CD4-positive, alpha-beta T cell (primary cell): Measurements from ENCODE around the gene BCL2. TPM values are rescaled to one million over a fixed set of nuclear protein-coding genes. Genes with fewer than 3 reads are reported as not detected.

Experiments used
- ATAC-seq: fragments of 200-7000 bp; cut with Tn5 transposase; one replicate; pipeline ENCODE4 v1.10.0; 2022; ENCODE audit warnings: mild to moderate bottlenecking; ENCODE audit not compliant: poor library complexity
- CTCF ChIA-PET: fragments of 350-600 bp; sonication (Branson Sonifier 250); formaldehyde crosslinking; loops from one replicate; lab custom pipeline; 2021; ENCODE audit warnings: antibody characterized with exemption, inconsistent platforms; lab: Charles Lee
- POLR2A ChIA-PET: fragments of 350-600 bp; sonication (Branson Sonifier 250); formaldehyde crosslinking; loops from one replicate; lab custom pipeline; 2021; ENCODE audit warnings: antibody characterized with exemption, inconsistent platforms; lab: Charles Lee
- DNase-seq, 14 experiments: peaks; one replicate each; pipeline ENCODE4 v3.0.0-alpha.2; 2013 to 2020; ENCODE audit warnings: mixed read lengths in 2 of 14
- H3K27ac ChIP-seq, 2 donors: one replicate each; pipeline versions ENCODE4 v1.5.1 to v1.7.0; 2013; ENCODE audit warnings: low read length in 2 of 2, low read depth in 1 of 2, mild to moderate bottlenecking in 1 of 2
- H3K27me3 ChIP-seq, 2 experiments: 1 replicate in 1 of 2; 2 replicates in 1 of 2; pipeline versions ENCODE4 v1.6.1 to v1.7.0; 2013; ENCODE audit warnings: low read length in 2 of 2, control low read depth in 1 of 2, mild to moderate bottlenecking in 1 of 2, moderate library complexity in 1 of 2; ENCODE audit not compliant: insufficient read depth in 2 of 2, control insufficient read depth in 1 of 2
- H3K36me3 ChIP-seq: one replicate; pipeline ENCODE4 v1.6.1; 2013; ENCODE audit warnings: low read length, control low read depth; ENCODE audit not compliant: insufficient read depth
- H3K4me1 ChIP-seq: one replicate; pipeline ENCODE4 v1.6.1; 2013; ENCODE audit warnings: low read length, control low read depth; ENCODE audit not compliant: insufficient read depth
- H3K4me3 ChIP-seq: one replicate; pipeline ENCODE4 v1.5.1; 2013; ENCODE audit warnings: mild to moderate bottlenecking, low read length, moderate library complexity
- H3K9me3 ChIP-seq, 2 experiments: 1 replicate in 1 of 2; 2 replicates in 1 of 2; pipeline versions ENCODE4 v1.6.1 to v1.7.0; 2013; ENCODE audit warnings: low read length in 2 of 2, mild to moderate bottlenecking in 2 of 2, control low read depth in 1 of 2, moderate library complexity in 1 of 2; ENCODE audit not compliant: control insufficient read depth in 1 of 2, insufficient read depth in 1 of 2
- H3K27ac Mint-ChIP-seq: one replicate; pipeline ENCODE4 v1.8.0; 2020; ENCODE audit warnings: mixed read lengths
- H3K27me3 Mint-ChIP-seq: one replicate; pipeline ENCODE4 v1.8.0; 2021; ENCODE audit warnings: mixed read lengths
- H3K36me3 Mint-ChIP-seq: one replicate; pipeline ENCODE4 v1.8.0; 2021; ENCODE audit warnings: low read depth, mixed read lengths
- H3K4me1 Mint-ChIP-seq: one replicate; pipeline ENCODE4 v1.8.0; 2021; ENCODE audit warnings: low read depth, mixed read lengths
- H3K4me3 Mint-ChIP-seq: one replicate; pipeline ENCODE4 v1.8.0; 2020; ENCODE audit warnings: mild to moderate bottlenecking, mixed read lengths
- H3K9me3 Mint-ChIP-seq: one replicate; pipeline ENCODE4 v1.8.0; 2020; ENCODE audit warnings: mixed read lengths
- intact Hi-C, 2 experiments: fragments of 100-400 bp; cut with DNase I in 1 of 2; cut with micrococcal nuclease in 1 of 2; formaldehyde crosslinking; loops; one replicate each; pipeline versions ENCODE4 v1.15.1 to v1.9.0; 2023 to 2025; cut with DNase I, micrococcal nuclease
- total RNA-seq, 174 experiments: library from RNA in 2 of 174; stranded (reverse) in 2 of 174; gene quantifications; one replicate each; pipeline ENCODE4 v1.2.3 and lab custom pipeline; 2021 to 2026
- TF ChIP-seq, protein P1 (sequence below): fragments of 200-600 bp; IDR thresholded peaks from one replicate; pipeline ENCODE4 v1.8.0; 2022; ENCODE audit warnings: antibody characterized with exemption, mild to moderate bottlenecking

Gene BCL2
- total RNA-seq, 2 experiments from 2014 or later = 40.1 to 40.3 TPM

DNA sequence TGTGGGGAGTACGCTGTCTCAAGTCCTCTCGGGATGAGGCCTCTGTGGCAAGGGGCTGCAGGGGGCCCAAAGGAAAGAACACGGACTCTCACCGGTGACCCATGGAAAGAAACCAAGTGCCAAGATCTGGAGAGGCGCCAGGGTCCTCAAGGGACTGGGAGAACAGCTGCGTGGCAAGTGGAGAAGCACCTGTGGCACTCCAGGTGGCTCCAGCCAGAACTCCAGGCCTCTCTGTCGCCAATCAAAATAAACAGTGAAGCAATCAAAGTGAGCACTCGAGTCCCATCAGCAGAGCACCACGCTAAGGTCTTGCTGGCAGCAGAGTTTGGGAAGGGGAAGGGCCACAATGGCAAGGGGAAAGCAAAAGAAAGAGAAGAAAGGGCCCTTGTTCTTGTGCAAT is 54.7 kb downstream of the BCL2 start:
- H3K27ac Mint-ChIP-seq = no peak overlapping the region
- ATAC-seq = no peak
- peaks cover 13% of the 10 kb centered on the region for H3K36me3 Mint-ChIP-seq

DNA sequence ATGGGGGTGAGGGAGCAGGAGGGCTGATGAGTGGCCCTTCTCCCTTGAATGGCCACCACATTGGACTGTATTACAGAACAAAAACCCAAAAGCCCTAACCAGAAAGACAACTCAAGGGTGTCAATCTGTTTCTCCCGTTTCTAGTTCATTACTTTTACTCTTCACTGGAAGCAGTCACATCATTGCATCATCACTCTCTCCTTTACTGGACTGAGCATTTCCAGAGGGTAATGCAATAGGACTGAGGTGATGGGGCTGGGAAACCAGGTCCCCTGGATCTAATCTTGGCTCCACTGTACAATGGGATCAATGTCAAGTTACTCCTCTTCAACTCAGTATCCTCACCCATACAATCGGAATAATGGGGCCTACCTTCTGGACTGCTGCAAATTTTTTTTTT is 56.1 kb downstream of the BCL2 start:
- H3K27ac Mint-ChIP-seq = no peak overlapping the region
- Histone ChIP-seq H3K27ac (no peak overlapping the region), H3K27me3 (no peaks in the 10 kb centered on the region), H3K4me1 (peaks cover 39% of the 10 kb centered on the region), H3K4me3 (no peak overlapping the region), H3K9me3 (no peaks in the 10 kb centered on the region), H3K36me3 (peaks cover 26% of the 10 kb centered on the region)
- DNase-seq = no peak
- TF ChIP-seq, protein P1, sequence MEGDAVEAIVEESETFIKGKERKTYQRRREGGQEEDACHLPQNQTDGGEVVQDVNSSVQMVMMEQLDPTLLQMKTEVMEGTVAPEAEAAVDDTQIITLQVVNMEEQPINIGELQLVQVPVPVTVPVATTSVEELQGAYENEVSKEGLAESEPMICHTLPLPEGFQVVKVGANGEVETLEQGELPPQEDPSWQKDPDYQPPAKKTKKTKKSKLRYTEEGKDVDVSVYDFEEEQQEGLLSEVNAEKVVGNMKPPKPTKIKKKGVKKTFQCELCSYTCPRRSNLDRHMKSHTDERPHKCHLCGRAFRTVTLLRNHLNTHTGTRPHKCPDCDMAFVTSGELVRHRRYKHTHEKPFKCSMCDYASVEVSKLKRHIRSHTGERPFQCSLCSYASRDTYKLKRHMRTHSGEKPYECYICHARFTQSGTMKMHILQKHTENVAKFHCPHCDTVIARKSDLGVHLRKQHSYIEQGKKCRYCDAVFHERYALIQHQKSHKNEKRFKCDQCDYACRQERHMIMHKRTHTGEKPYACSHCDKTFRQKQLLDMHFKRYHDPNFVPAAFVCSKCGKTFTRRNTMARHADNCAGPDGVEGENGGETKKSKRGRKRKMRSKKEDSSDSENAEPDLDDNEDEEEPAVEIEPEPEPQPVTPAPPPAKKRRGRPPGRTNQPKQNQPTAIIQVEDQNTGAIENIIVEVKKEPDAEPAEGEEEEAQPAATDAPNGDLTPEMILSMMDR = no peak
- H3K27me3 Mint-ChIP-seq = no peaks in the 10 kb centered on the region
- H3K36me3 Mint-ChIP-seq = peaks cover 15% of the 10 kb centered on the region
- POLR2A ChIA-PET = interaction anchor here (0.6 kb wide), 1 partner anchor 26 kb away, joined by 3 read pairs; no protein-coding TSS in a partner anchor
- no peak for ATAC-seq
- H3K4me1 Mint-ChIP-seq = peaks cover 52% of the 10 kb centered on the region
- intact Hi-C loops = loop anchor here in 1 of 2 experiments (10.0 kb wide), 1 partner anchor 51 kb away; the partner anchor contains the start of gene BCL2
- no peaks in the 10 kb centered on the region for H3K9me3 Mint-ChIP-seq
- no peak overlapping the region for H3K4me3 Mint-ChIP-seq
- CTCF ChIA-PET = no interaction called here

More for the DNA sequence above, 54.7 kb downstream of the BCL2 start:
- Mint-ChIP-seq H3K27me3 (no peaks in the 10 kb centered on the region), H3K9me3 (no peaks in the 10 kb centered on the region), H3K4me3 (no peak overlapping the region), H3K4me1 (peaks cover 46% of the 10 kb centered on the region)
- no peak for DNase-seq
- ChIA-PET POLR2A (no interaction called here), CTCF (no interaction called here)
- H3K9me3 ChIP-seq = no peaks in the 10 kb centered on the region
- intact Hi-C loops = loop anchor here in 1 of 2 experiments (10.0 kb wide), 1 partner anchor 50 kb away; the partner anchor contains the start of gene BCL2
- TF ChIP-seq, protein P1 = no peak
- peaks cover 17% of the 10 kb centered on the region for H3K36me3 ChIP-seq
- no peak overlapping the region for H3K4me3 ChIP-seq
- H3K4me1 ChIP-seq = peaks cover 33% of the 10 kb centered on the region
- no peak overlapping the region for H3K27ac ChIP-seq
- no peaks in the 10 kb centered on the region for H3K27me3 ChIP-seq

DNA sequence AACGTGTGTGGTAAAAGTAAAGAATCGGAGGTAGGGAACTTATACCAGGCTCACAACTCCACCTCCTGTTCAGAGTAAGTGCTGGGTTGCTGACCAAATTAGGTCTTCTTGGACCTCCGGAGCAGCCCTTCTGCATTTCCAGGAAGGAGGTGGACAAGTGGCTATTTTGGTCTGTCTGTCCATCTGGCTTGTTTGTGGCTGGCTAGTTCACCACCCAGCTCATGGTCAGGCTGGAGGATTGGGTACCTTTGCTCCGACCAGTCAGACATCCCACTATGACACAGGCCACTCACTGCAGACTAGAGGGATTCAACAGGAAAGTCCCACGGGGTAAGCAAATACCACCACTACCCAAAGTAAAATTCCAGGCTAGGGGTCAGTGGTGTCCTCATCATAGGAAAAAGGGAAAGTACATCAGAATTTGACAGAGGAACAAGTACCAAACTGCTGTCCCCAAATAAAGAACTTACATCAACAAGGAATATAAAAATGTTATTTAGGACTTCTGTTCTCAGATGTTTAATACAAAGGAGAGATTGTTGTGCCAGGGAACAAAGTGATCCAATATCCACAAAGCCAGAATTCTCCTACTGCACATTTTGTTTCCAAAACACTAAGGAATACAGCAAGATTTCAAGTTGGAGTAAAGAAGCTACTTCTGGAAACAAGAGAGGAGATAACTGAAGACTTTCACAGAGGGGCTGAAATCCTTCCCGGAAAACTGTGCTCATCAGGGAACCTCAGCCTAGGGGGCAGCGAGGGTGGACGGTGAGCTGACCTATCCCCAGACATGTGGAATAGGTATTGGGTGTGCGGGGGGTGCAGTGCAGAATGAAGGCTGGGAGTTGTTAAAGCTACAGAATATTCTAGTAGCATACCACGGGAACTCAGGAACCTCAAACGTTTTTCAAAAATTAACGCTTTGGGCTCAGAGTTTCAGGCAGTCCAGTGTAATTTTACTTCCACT is 56.9 kb downstream of the BCL2 start:
- H3K27me3 Mint-ChIP-seq = no peaks in the 10 kb centered on the region

More for the DNA sequence above, 56.9 kb downstream of the BCL2 start:
- no peak for ATAC-seq
- Mint-ChIP-seq H3K4me1 (peaks cover 48% of the 10 kb centered on the region), H3K27ac (no peak overlapping the region), H3K4me3 (no peak overlapping the region), H3K9me3 (no peaks in the 10 kb centered on the region), H3K36me3 (peaks cover 15% of the 10 kb centered on the region)
- intact Hi-C loops = loop anchor here in 1 of 2 experiments (10.0 kb wide), 1 partner anchor 52 kb away; the partner anchor contains the start of gene BCL2
- H3K4me1 ChIP-seq = peaks cover 32% of the 10 kb centered on the region
- ChIA-PET CTCF (no interaction called here), POLR2A (interaction anchor here (0.6 to 0.7 kb wide), 2 partner anchors 12 to 25 kb away, joined by 3 read pairs; no protein-coding TSS in a partner anchor)
- H3K4me3 ChIP-seq = no peak overlapping the region
- TF ChIP-seq, protein P1 = no peak
- no peak overlapping the region for H3K27ac ChIP-seq
- no peaks in the 10 kb centered on the region for H3K27me3 ChIP-seq
- H3K9me3 ChIP-seq = no peaks in the 10 kb centered on the region
- no peak for DNase-seq
- H3K36me3 ChIP-seq = peaks cover 27% of the 10 kb centered on the region
